GM12801 (cell line): ENCODE data around the gene ZC3H7B.

Source experiments
- CTCF ChIP-seq: IDR thresholded peaks from one replicate; pipeline ENCODE4 v1.5.1; 2011; ENCODE audit warnings: control low read depth; ENCODE audit not compliant: insufficient read length; ENCODE audit errors: extremely low read depth

Gene ZC3H7B

GRCh38 chr22:41395531-41396240, 94.4 kb downstream of the ZC3H7B start:
- no peak for TF ChIP-seq CTCF

- TF ChIP-seq CTCF, result no peak
Measured at GRCh38 chr22:41397143-41397811, 96.0 kb downstream of the ZC3H7B start.

GRCh38 chr22:41398921-41399320, 97.6 kb downstream of the ZC3H7B start:
- no peak for TF ChIP-seq CTCF

- TF ChIP-seq CTCF, result no peak
Measured at GRCh38 chr22:41401781-41402648, 100.7 kb downstream of the ZC3H7B start.

- peak; percentile 63 for TF ChIP-seq CTCF
Measured at GRCh38 chr22:41403532-41404318, 102.4 kb downstream of the ZC3H7B start.

- TF ChIP-seq CTCF, result no peak
Measured at GRCh38 chr22:41405588-41405987, 104.3 kb downstream of the ZC3H7B start.
